Hindlimb muscle (tissue), 1 donor: ENCODE data around the gene SUPT3H. TPM values are rescaled to one million over a fixed set of nuclear protein-coding genes. Genes with fewer than 3 reads are reported as not detected.
A peak's percentile ranks its signal among the peaks of the same experiment; 100 is the strongest.
"Not testable (repeated sequence)": the region's sequence is repeated elsewhere in the genome, so short reads cannot be mapped to it uniquely, and the experiment has no call there.

Experiments used
- DNase-seq: peaks from one replicate; pipeline ENCODE4 v3.0.0-alpha.2; 2013
- polyA plus RNA-seq: library from polyadenylated mRNA; unstranded; fragments of 120-200 nt; gene quantifications from one replicate; pipeline ENCODE4 v1.2.1, GENCODE V29; 2013; ENCODE audit not compliant: insufficient read length

Gene SUPT3H
- polyA plus RNA-seq, 1 donor, result 11.3 TPM

DNA sequence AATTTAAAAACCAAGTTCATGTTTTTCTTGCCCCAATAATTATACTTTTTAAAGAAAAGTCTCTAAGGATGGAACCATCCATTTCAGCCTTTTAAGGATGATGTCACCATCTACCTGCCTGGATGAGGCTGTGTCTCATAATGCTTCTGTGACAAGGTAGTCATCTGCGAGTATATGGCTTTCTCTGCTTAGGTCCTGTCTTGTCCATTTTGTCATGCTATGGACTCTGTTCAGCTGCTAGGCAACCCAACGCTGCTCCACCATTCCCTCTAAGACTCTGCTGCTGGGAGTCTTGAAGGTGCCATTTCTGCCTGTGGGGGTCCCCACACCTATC lies 509.4 kb downstream of the SUPT3H start:
- no peak for DNase-seq

DNA sequence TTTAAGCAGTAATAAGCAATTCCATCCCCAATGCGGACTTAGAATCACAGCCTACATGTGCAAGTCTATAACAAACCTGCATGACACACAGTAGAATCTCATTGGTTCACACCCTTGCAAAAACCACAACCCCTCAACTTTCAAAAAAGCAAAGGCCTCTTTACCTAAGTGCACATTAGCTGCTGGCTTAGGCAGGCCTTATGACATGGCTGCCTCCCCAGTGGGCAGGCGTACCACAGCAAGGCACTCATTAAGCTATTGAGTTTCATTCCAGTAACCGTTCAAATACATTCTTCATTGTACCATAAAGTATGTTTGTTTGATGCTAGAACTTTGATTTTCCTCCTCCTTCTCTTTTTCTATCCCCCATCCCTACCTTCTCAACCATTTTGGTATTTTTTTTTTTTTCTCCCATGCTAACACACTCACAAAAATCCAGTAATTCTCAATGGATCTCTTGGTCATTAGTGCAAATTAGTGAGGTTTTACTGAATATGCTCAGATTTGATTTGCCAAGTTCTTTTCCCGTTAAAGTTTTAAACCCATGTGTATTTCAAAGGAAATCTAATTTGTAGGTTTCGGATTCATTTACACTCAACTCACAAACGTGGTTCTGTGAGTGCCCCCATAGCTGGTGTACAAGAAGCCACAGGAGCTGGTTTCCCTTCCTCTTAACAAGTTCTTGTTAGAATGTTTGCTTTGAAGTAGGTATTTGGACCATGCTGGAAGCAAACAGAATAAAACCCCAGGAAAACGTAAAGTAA lies 510.0 kb downstream of the SUPT3H start:
- DNase-seq, result no peak

DNA sequence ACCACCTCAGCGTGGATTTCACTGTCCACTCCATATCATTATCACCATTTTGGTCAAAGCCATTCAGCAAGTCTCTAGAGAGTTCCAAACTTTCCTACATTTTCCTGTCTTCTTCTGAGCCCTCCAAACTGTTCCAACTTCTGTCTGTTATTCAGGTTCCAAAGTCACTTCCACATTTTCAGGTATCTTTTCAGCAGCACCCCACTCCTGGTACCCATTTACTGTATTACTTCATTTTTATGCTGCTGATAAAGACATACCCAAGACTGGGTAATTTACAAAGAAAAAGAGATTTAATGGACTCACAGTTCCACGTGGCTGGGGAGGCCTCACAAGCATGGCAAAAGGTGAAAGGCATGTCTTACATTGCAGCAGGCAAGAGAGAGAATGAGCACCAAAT lies 512.5 kb downstream of the SUPT3H start:
- not testable (repeated sequence) for DNase-seq

DNA sequence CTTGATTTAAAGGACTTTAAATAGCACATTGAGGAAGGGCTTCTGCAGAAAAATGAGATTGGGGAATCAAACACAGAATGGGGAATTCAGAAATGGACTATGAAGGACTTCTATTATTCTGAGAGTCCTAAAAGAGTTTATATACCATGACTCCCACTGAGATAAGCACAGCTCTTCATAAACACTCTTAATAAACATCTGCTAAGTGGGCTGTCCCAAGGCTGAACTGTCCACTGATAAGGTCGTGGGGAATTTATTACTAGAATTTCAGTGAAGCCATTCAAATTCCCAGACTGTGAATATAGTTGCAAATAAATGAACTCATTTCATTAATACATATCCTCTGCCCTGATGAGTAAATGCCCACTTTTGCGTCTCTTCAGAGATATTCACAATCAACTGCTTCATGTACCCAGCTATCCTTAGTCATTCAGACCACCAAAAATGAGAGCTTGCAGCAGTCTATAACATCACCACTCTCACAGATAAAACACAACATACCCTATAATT lies 517.8 kb downstream of the SUPT3H start:
- DNase-seq, result no peak

DNA sequence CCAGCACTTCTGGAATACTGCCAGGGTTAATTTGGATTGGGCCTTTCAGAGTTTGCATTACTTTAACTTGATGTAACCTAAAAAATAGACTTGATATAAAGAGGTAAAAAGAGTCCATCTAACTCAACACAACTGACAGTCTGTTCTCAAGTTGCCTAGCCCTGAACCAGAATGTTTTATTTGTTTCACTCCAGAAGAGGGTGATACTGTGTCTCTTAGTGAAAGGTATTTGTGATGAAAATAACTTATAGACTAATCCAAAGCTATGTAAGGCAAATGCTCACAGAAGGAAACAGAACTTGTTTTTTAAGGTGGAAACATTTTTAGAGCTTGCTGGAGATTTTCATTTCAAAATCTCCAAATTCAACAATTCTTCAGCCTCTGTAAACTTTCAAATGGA lies 518.7 kb downstream of the SUPT3H start:
- DNase-seq, result peak; percentile 10

DNA sequence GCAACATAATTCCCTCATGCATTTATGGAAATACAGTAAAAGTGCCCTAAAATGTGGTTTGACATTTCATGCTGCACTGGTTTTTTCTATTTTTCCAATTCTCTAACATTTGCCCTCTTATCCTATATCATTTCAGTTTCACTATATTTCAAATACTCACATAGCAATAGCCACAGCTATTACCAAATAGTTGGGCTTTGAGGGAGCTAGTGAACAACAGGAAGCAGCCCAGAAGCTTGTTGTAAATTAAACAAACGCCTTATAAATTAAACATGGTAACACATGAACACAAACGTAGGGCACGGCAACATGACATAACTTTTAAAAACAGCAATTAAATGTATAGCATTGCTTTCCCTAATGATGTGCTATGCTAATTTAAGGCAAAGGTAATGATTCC lies 521.3 kb downstream of the SUPT3H start:
- DNase-seq, result no peak

DNA sequence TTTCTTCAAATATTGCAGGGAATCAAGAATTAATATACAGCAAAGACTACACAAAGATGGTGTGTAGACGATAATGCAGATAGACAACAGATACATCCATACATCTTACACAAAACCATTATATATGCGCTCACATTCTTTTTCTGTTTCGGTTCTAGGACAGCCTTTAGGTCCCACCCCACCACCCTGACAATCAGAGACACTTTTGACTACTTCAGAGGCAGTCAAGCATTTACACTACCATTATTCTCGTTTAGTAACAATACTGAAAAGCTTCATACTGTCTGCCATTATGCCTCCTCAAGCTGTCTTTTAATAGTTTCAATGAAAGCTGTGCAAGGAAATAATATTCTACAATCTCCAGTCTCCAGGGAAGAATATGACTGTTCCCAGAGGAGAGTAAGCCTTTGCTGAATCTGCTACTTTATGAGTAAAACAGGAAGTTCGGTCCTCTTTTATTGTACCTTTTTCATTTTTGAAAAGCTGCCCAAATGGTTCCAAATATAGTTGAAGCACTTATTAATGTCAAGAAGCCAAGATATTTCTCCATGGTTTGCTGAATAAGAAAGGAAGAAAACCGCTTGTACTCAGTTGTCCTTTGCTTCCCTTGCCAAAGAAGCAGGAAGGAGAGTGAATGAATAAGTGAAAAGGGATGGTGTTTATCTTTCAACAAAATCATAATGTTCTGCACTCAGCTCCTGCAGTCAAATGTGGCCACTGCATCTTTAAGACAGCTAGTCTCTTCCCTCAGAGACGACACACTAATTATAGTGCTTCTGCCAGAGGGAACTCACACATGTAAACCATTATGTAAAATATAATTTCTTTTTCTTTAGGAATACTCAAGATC lies 521.9 kb downstream of the SUPT3H start:
- DNase-seq, result peak; percentile 24

DNA sequence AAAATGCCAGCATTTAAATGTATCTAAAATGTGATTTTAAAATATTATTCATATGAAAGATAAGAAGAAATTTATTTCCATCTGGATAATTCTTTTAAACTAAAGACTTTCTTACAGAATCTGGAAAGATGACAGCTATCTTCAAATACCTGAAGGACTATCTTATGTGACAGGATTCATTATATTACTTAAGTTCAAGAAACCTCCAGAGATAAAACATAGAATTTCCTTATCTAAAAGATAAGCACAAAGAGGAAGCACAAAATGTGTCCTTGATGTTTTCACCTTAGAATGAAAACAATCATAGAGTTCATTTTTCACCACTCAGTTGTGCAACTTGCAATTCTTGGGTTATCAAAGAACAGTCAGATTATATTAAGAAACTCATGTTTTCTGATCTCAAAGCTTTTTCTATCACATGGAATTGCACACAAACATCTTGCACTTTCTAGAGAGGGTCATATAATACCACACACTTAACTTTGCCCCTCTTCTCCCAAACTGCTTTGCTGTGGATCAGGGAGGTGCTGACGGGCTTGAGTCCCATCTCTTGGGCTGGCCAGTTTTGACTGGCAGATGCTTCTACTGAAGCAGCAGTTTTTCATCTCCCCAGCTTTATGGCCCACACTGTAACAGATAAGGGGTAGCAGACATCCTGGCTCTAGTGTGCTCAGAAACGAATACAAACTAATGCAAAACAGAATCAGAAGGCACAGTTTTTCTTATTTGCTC lies 522.9 kb downstream of the SUPT3H start:
- no peak for DNase-seq

DNA sequence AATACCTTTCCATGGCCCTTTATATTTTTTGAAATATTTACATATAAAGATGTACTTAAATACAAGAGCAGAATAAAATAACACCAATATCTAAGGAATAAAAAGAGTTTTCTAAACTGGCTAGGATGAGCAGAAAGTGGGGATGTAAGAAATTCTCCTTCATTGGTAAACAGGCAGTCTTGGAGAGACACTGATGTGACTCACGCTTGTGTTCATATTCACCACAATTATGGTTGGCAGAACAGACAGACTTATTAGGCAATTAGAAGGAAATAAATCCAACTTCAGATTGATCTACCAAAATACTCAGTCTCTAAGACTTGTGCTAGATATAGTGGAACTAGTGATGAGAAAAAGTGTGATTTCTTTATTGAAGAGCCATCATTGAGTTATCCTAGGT lies 526.6 kb downstream of the SUPT3H start:
- DNase-seq, result no peak

DNA sequence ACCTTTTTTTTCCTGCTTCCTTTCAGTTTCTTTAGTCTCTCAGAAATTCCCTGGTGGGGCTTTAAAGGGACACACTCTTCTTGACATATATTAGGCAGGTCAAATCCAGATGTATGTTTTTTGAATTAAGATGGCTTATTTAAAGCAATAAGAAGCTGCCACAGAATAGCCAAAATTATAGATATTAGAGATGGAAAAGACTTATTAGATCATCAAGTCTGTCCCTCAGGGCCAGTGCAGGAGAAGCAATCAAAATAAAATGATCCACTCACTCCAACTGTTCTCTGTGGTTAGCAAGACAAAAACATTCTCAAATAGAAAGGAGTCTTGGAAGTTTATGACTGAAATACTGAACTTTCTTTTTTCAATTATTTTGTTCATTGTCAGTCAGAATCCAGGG lies 527.4 kb downstream of the SUPT3H start:
- peak; percentile 62 for DNase-seq

DNA sequence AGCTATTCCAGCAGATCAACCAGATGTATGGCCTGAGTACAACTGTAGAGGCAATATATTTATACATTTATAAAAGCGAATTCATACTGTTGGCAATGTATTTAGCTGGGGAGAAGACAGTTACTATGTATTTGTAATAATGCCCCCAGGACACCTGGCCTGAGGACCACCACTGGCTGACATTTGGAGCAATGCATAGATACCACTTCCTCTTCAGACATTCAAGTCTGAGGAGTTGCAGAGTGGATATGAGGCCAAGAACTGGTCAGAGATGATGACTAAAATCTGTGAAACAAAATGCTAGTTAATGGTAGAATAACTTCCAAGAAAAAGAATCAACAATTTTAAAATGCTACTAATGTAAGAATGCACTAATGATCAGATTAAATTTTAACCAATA lies 527.9 kb downstream of the SUPT3H start:
- peak; percentile 47 for DNase-seq

DNA sequence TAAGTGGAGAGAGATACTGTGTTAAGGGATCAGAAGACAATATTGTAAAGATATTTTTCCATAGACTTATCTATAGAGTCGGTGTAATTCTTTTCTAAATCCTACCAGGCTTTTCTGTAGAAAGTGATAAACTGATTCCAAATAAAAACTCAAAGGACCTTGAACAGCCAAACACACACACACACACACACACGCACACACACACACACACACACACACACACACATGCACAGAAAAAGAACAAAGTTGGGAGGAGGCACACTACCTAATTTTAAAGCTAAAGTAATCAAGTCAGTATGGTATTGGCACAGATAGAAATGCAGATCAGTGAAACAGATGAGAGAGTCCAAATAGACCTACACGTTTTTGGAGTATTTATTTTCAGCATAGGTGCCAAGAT lies 534.0 kb downstream of the SUPT3H start:
- DNase-seq, result no peak

DNA sequence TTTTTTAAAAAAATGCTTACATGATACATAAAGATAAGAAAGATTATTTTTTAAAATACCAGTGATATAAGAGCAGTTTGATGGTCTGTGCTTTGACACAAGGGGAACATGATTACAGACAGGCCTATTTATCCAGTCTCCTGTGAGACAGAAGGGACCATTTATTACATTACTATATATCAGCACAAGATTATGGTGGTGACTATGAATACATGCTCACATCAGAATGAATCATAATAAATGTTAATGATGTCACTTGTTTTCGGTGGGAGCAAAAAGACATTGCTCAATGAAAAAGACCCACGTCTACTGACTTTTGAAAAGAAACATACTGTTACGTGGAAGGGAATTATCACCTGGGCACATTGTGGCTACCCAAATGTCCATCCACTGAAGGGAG lies 535.1 kb downstream of the SUPT3H start:
- no peak for DNase-seq

DNA sequence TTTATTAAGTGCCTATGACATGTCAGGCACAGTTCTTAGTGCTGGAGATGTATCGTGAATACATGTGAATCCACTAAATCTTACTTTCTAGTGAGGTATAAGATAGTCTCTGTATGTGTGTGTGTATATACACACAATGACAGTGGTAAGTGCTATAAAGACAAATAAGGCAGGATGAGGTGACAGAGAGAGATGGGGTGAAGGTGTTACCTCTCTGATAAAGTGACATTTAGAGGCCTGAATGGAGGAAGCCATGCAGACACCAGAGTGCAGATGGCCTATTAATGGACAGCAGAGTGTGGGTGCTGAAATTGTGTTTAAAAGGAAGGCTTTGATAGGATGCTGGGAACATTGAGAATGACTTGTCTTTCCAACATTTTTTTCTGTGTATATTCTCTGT lies 535.9 kb downstream of the SUPT3H start:
- DNase-seq, result no peak

DNA sequence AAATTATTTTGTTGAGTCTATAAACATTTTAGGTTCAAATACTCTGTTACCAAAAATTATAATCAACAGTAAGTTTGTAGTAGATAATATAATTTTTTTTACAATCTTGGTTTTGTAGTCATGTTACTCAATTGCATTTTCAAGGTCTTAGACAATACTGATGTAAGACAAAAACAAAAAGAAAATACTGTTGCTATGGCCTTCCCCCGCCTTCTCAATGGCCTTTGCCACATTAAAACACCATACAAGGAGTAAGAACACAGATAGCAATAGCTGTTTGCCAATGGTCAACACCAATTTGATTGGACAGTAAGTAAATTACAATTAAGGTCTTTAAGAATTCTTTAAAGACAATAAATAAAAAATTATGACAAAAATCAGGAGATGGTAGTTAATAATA lies 540.0 kb downstream of the SUPT3H start:
- DNase-seq, result no peak

DNA sequence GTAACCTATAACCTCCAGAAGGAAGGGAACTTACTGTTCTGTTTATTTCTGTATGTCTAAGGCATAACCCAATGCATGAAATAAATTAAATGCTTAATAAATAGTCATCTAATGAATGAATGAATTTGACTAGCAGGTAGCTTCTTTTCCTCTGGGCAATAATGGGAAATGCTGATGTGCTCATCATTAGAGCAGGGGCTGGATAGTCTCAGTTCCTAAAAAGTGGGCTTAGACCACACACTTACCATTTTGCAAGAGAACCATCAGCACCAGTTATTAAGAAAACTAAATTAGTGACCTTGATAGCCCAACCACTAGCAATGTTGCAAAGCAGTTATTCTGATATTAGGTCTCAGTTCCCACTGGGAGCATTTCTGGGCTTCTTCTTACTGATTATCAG lies 540.5 kb downstream of the SUPT3H start:
- DNase-seq, result no peak

DNA sequence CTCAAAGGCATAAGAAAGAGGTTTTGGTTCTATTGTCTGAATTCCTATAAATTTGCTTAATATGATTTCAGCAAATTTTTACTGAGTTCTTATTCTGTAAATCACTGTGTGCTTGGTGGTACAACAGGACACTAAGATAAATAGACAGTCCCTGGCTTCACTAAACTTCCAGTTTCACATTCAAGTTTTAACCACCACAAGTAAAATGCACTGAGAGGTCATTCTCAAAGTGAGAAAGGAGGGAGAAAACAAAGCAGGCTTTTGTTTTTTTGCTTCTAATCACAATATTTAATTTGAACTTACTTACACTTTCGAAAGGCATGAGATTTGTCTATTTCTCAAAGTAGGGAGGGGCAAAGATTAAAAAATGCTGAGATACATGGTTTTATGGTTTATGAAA lies 544.5 kb downstream of the SUPT3H start:
- DNase-seq, result no peak

DNA sequence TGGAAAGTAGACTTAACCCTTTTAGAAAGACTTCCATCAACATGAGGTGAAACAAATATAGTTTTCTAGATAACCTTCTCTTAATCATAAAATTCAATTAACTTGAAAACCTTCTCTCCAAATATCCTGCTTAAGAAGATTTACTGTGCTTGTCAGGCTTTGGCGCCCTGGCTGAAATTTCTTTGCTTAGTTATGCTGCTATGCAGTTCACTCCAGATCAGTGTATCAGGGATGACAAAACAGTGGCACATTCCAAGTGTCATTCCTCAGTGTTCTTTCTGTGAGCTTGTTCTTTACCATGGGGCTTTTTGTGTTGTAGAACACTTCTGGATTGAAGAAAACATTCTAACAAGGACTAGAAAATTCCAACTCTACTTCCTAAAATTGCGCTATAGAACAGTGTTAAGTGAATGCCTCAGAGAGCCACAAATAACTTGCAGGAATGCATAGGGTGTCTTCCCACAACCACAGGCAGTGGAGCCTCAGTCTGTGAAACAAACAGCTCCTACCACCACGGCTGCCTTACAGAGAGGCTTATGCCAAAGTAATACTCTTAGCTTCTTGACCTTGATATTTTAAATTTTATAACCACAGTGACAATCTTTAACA lies 546.6 kb downstream of the SUPT3H start:
- DNase-seq, result no peak

DNA sequence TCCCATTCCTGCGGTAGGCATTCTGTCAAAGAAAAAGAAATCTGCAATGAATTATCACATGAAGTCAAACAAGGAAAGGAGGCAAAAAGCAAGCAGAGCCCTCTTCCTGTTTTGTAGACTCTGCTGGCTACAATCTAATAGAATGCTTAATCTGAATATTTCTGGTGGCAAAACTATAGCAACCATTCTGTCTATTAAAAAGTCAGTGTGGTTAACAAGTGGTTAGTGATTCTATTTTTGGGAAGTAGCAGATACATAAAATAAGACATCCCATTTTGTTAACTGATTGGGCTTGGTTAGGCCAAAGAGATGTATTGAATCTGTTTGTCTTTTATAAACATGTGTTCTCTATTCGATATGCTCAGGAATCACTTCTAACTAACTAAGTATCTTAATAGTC lies 547.9 kb downstream of the SUPT3H start:
- no peak for DNase-seq

DNA sequence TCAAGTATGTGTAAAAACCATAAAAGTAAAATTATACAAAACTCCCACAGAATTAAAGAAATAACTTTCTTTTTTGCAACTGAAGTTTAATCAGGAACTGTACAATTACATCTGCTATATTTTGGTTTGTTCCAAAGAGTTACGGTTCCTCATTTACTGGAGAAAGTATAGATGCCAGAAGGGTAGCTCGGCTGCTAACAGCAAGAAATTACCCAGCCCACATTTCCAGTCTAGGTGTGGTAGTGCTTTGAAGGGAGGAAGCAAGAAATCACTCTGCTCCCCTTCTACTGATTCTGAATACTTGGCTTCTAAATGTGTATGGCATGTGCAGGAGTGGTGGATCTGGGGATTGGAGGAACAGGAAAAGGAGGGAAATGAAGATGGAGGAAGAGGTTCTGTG lies 549.0 kb downstream of the SUPT3H start:
- no peak for DNase-seq

DNA sequence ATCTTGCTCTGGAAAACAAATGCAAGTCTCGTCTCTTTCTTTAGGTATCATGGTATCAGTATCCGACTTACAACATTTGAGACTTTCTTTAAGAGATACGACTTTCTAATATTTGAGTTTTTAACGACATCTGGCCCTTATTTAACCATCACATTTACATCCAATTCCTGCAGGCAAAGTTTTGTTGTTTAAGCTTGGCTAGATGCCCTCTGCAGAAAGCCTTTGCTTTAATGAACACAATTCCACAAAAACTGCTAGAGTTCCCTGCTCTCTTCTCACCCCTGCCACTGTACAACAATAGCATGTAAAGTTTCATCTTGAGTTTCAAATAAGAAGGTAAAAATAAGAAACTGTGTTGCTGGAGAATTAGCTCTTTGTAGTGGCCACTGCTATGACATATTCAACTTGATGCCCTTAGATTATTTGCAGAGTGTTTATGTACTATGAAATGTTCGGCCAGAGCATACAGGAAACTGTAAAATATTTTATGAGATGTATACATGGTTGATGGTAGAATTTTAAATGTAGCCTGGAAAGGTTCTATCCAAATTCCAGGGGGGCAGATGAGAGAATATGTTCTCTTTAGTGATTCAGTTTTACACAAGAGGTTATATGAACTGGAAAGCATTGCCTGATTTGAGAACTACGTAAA lies 551.6 kb downstream of the SUPT3H start:
- DNase-seq, result no peak

DNA sequence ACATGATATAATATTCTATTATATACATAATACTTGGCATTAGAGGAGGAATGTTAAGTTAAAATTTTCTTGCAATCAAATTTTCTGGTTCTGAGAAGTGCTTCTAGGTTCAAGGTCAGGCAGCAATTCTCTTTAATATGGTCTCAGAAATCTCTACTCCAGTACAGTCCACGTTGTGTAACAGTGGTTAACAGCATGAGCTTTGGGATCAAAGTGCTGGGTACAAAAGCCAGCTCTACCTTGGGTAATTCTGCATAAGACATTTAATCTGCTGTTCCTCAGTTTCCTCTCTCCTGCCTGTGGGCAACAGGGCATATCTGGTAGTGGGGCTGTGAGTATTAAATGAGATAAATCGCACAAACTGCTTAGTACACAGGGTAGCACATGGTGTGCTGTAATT lies 552.5 kb downstream of the SUPT3H start:
- DNase-seq, result no peak
